Calu3 (cell line): ENCODE results near the gene TLL1. TPM values are rescaled to one million over a fixed set of nuclear protein-coding genes. Genes with fewer than 3 reads are reported as not detected.

ENCODE experiments used
- BruUV-seq: library from RNA; stranded (reverse); fragments of 400-500 nt; replicated peaks from 2 replicates; lab custom pipeline; 2021; lab: Mats Ljungman, UMichigan
- CTCF ChIA-PET: fragments of 300-600 bp; sonication (Branson Sonifier 250); formaldehyde crosslinking; loops from one replicate; lab custom pipeline; 2022; ENCODE audit warnings: antibody characterized with exemption; lab: Charles Lee
- DNase-seq: peaks from one replicate; pipeline ENCODE4 v3.0.0; 2022
- H3K27ac Mint-ChIP-seq: one replicate; pipeline ENCODE4 v1.8.0; 2022; ENCODE audit warnings: mixed read lengths; ENCODE audit not compliant: unreplicated experiment
- H3K27me3 Mint-ChIP-seq: one replicate; pipeline ENCODE4 v1.8.0; 2022; ENCODE audit warnings: mixed read lengths; ENCODE audit not compliant: unreplicated experiment
- H3K36me3 Mint-ChIP-seq: one replicate; pipeline ENCODE4 v1.8.0; 2022; ENCODE audit warnings: mild to moderate bottlenecking, moderate library complexity, mixed read lengths; ENCODE audit not compliant: insufficient read depth, unreplicated experiment
- H3K4me1 Mint-ChIP-seq: one replicate; pipeline ENCODE4 v1.8.0; 2022; ENCODE audit warnings: mild to moderate bottlenecking, low read depth, mixed read lengths; ENCODE audit not compliant: unreplicated experiment
- H3K4me3 Mint-ChIP-seq: one replicate; pipeline ENCODE4 v1.8.0; 2022; ENCODE audit warnings: mild to moderate bottlenecking, low read depth, moderate library complexity, mixed read lengths; ENCODE audit not compliant: unreplicated experiment
- H3K9me3 Mint-ChIP-seq: one replicate; pipeline ENCODE4 v1.8.0; 2022; ENCODE audit warnings: low read depth, mixed read lengths; ENCODE audit not compliant: unreplicated experiment
- intact Hi-C: fragments of 100-400 bp; cut with micrococcal nuclease; formaldehyde crosslinking; loops from one replicate; pipeline ENCODE4 v1.10.0; 2022; ENCODE audit not compliant: unreplicated experiment
- total RNA-seq: library from RNA; stranded (reverse); gene quantifications from 2 replicates; pipeline ENCODE4 v1.2.3, GENCODE V29; 2022
- TF ChIP-seq, protein P1 (sequence below): fragments of 200-600 bp; IDR thresholded peaks from one replicate; pipeline ENCODE4 v1.8.0; 2022; ENCODE audit warnings: antibody characterized with exemption; ENCODE audit not compliant: unreplicated experiment

The TLL1 gene
- total RNA-seq, 1 experiment from 2014 or later, result not detected

DNA sequence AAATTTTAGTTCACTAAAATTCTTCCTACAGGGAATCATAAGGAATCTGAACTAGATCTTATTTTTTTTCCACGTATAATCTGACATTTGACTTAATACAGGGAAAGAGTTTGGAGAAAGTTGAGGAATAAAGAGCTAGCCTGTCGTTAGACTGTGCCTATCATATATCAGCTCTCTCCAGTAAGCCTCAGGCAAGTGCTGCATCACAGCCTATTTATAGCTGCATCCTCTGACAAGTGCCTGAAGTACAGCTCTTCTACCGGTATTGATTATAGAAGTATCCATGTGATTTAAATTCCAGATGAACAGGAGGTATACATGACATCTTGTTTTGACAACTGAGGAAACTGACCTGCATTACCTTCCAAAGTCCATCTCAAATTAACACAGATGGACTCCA, 248.9 kb downstream of the TLL1 start:
- H3K9me3 Mint-ChIP-seq, result no peaks in the 10 kb centered on the region
- DNase-seq, result no peak
- no peak overlapping the region for H3K4me3 Mint-ChIP-seq
- no TSS peak for BruUV-seq
- intact Hi-C loops, result no loop called here
- H3K27me3 Mint-ChIP-seq, result no peaks in the 10 kb centered on the region
- CTCF ChIA-PET, result no interaction called here
- TF ChIP-seq, protein P1, sequence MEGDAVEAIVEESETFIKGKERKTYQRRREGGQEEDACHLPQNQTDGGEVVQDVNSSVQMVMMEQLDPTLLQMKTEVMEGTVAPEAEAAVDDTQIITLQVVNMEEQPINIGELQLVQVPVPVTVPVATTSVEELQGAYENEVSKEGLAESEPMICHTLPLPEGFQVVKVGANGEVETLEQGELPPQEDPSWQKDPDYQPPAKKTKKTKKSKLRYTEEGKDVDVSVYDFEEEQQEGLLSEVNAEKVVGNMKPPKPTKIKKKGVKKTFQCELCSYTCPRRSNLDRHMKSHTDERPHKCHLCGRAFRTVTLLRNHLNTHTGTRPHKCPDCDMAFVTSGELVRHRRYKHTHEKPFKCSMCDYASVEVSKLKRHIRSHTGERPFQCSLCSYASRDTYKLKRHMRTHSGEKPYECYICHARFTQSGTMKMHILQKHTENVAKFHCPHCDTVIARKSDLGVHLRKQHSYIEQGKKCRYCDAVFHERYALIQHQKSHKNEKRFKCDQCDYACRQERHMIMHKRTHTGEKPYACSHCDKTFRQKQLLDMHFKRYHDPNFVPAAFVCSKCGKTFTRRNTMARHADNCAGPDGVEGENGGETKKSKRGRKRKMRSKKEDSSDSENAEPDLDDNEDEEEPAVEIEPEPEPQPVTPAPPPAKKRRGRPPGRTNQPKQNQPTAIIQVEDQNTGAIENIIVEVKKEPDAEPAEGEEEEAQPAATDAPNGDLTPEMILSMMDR, result no peak
- H3K4me1 Mint-ChIP-seq, result no peaks in the 10 kb centered on the region
- no peaks in the 10 kb centered on the region for H3K36me3 Mint-ChIP-seq
- no peak overlapping the region for H3K27ac Mint-ChIP-seq

DNA sequence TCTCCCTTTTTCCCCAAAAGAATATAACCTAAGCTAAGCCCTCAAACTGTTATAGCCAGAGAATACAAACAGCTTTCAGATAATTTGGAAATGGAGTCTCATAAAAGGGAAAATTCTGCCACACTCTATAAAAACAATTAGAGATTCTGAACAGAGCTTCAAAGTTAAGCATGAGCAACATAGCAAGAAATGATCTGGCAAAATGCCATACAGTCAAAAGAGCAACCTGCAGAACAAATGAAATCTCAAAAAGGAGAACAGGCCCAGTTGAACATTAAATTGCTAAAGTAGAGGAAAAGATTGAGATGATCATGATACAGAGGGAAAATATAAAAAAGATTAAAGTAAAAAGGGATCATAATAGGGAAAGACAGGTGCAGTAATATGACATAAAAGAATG, 250.5 kb downstream of the TLL1 start:
- Mint-ChIP-seq H3K36me3 (no peaks in the 10 kb centered on the region), H3K9me3 (no peaks in the 10 kb centered on the region), H3K4me1 (peaks cover 9% of the 10 kb centered on the region), H3K27me3 (no peaks in the 10 kb centered on the region), H3K27ac (no peak overlapping the region), H3K4me3 (no peak overlapping the region)
- CTCF ChIA-PET, result no interaction called here
- BruUV-seq, result no TSS peak
- TF ChIP-seq, protein P1, result no peak
- no peak for DNase-seq
- intact Hi-C loops, result no loop called here

DNA sequence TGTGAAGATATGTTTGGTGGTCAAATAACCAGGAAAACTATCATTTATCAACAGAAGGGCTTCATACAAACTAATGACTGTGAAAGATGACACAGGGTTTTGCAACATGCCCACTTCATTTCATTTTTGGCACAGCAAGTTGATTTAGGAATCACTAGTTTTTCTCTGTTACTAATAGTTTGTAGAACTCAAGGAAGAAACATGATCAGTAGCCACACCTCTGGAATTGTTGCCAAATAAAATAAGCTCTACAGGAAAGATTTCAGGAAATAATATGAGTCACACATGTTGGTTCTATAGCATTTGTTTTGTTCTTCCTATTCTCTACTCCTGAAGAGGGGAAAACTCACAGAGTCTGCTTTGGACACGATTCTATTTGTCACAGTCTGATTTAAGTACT, 255.4 kb downstream of the TLL1 start:
- Mint-ChIP-seq H3K4me1 (peaks cover 9% of the 10 kb centered on the region), H3K4me3 (no peak overlapping the region)
- CTCF ChIA-PET, result interaction anchor here (0.5 kb wide), 1 partner anchor 23 kb away, joined by 4 read pairs; no protein-coding TSS in a partner anchor

DNA sequence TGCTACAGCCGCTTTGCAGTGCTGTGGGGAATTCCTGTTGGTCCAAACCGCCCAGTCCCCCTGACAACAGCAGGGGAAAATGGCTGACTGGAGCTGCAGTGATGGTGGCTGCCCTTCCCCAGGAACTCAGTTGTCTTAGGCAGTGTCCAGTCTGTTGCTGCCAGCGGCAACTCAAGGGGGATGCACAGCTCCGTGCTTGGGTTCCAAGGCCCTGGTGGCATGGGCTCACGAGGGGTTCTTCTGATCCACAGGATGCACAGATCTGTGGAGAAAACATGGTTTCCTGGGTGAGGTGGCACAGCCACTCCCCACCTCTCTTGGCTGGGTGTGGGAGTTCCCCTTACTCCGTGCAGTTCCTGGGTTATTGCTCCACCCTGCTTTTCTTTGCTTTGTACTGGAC, 261.2 kb downstream of the TLL1 start:
- no peaks in the 10 kb centered on the region for H3K4me1 Mint-ChIP-seq
- H3K4me3 Mint-ChIP-seq, result no peak overlapping the region
- no TSS peak for BruUV-seq
- H3K27me3 Mint-ChIP-seq, result no peaks in the 10 kb centered on the region
- H3K27ac Mint-ChIP-seq, result no peak overlapping the region
- H3K9me3 Mint-ChIP-seq, result peaks cover 6% of the 10 kb centered on the region
- no peaks in the 10 kb centered on the region for H3K36me3 Mint-ChIP-seq
- CTCF ChIA-PET, result no interaction called here
- DNase-seq, result no peak
- intact Hi-C loops, result no loop called here
- TF ChIP-seq, protein P1, result no peak

More for the DNA sequence above, 255.4 kb downstream of the TLL1 start:
- no peaks in the 10 kb centered on the region for H3K27me3 Mint-ChIP-seq
- TF ChIP-seq, protein P1, result no peak
- intact Hi-C loops, result no loop called here
- BruUV-seq, result no TSS peak
- H3K27ac Mint-ChIP-seq, result no peak overlapping the region
- DNase-seq, result no peak
- no peaks in the 10 kb centered on the region for H3K36me3 Mint-ChIP-seq
- peaks cover 4% of the 10 kb centered on the region for H3K9me3 Mint-ChIP-seq
